Trophoblast cell (in vitro differentiated cells and primary cell): ENCODE data around the gene LRRC46.

ENCODE experiments used
- DNase-seq, 2 donors: peaks; one replicate each; pipeline ENCODE4 v3.0.0-alpha.2; 2016
- H2AFZ ChIP-seq: 2 replicates; pipeline ENCODE4 v1.6.1; 2013; ENCODE audit warnings: low read length, moderate library complexity, mild to moderate bottlenecking; ENCODE audit not compliant: insufficient read depth, poor library complexity
- H2AK5ac ChIP-seq: 2 replicates; pipeline ENCODE4 v1.6.1; 2013; ENCODE audit warnings: mild to moderate bottlenecking, low read length
- H2BK120ac ChIP-seq: 2 replicates; pipeline ENCODE4 v1.6.1; 2013; ENCODE audit warnings: low read length, mild to moderate bottlenecking, moderate library complexity; ENCODE audit not compliant: insufficient read depth, poor library complexity
- H2BK12ac ChIP-seq: 2 replicates; pipeline ENCODE4 v1.6.1; 2013; ENCODE audit warnings: mild to moderate bottlenecking, low read length, moderate library complexity
- H2BK5ac ChIP-seq: 2 replicates; pipeline ENCODE4 v1.6.1; 2013; ENCODE audit warnings: low read length, low read depth, moderate library complexity, mild to moderate bottlenecking; ENCODE audit not compliant: poor library complexity
- H3K14ac ChIP-seq: 2 replicates; pipeline ENCODE4 v1.6.1; 2013; ENCODE audit warnings: mild to moderate bottlenecking, low read length
- H3K18ac ChIP-seq: 2 replicates; pipeline ENCODE4 v1.6.1; 2013; ENCODE audit warnings: mild to moderate bottlenecking, low read length
- H3K23ac ChIP-seq: 2 replicates; pipeline ENCODE4 v1.6.1; 2013; ENCODE audit warnings: low read length
- H3K27ac ChIP-seq: 2 replicates; pipeline ENCODE4 v1.5.1; 2013; ENCODE audit warnings: low read depth, mild to moderate bottlenecking, inconsistent platforms, low read length, moderate library complexity
- H3K27me3 ChIP-seq: 2 replicates; pipeline ENCODE4 v1.6.1; 2013; ENCODE audit warnings: inconsistent platforms, mild to moderate bottlenecking, low read length, moderate library complexity; ENCODE audit not compliant: insufficient read depth
- H3K36me3 ChIP-seq, 2 experiments: 1 replicate in 1 of 2; 2 replicates in 1 of 2; pipeline ENCODE4 v1.6.1; 2013; ENCODE audit warnings: low read length in 2 of 2, mild to moderate bottlenecking in 2 of 2, moderate library complexity in 1 of 2; ENCODE audit not compliant: insufficient read depth in 2 of 2, control insufficient read depth in 1 of 2
- H3K4ac ChIP-seq: 2 replicates; pipeline ENCODE4 v1.6.1; 2013; ENCODE audit warnings: low read depth, mild to moderate bottlenecking, low read length, moderate library complexity
- H3K4me1 ChIP-seq, 2 experiments: 1 replicate in 1 of 2; 2 replicates in 1 of 2; pipeline ENCODE4 v1.6.1; 2013; ENCODE audit warnings: low read length in 2 of 2, mild to moderate bottlenecking in 2 of 2, moderate library complexity in 1 of 2; ENCODE audit not compliant: insufficient read depth in 2 of 2, control insufficient read depth in 1 of 2
- H3K4me2 ChIP-seq: 2 replicates; pipeline ENCODE4 v1.6.1; 2013; ENCODE audit warnings: inconsistent platforms, mild to moderate bottlenecking, low read length, moderate library complexity
- H3K4me3 ChIP-seq: 2 replicates; pipeline ENCODE4 v1.5.1; 2013; ENCODE audit warnings: mild to moderate bottlenecking, low read depth, low read length, inconsistent platforms
- H3K79me1 ChIP-seq: one replicate; pipeline ENCODE4 v1.6.1; 2013; ENCODE audit warnings: low read length
- H3K79me2 ChIP-seq: 2 replicates; pipeline ENCODE4 v1.6.1; 2013; ENCODE audit warnings: low read length, mild to moderate bottlenecking; ENCODE audit not compliant: control insufficient read depth, insufficient read depth, poor library complexity
- H3K9ac ChIP-seq: 2 replicates; pipeline ENCODE4 v1.6.1; 2013; ENCODE audit warnings: mild to moderate bottlenecking, low read length
- H3K9me3 ChIP-seq: 2 replicates; pipeline ENCODE4 v1.6.1; 2013; ENCODE audit warnings: low read depth, mild to moderate bottlenecking, control low read depth, inconsistent platforms, low read length; ENCODE audit not compliant: insufficient read depth
- H4K12ac ChIP-seq: 2 replicates; pipeline ENCODE4 v1.6.1; 2013; ENCODE audit warnings: low read depth, mild to moderate bottlenecking, low read length, moderate library complexity
- H4K8ac ChIP-seq: 2 replicates; pipeline ENCODE4 v1.6.1; 2013; ENCODE audit warnings: low read depth, mild to moderate bottlenecking, low read length, moderate library complexity
- H4K91ac ChIP-seq: one replicate; pipeline ENCODE4 v1.6.1; 2013; ENCODE audit warnings: low read depth, mild to moderate bottlenecking, low read length, moderate library complexity
- WGBS: extraction: QIAGEN DNeasy Blood & Tissue Kit; methylation state at CpG from one replicate; pipeline ENCODE4 v1.1.7; 2013; ENCODE audit warnings: missing lambda C conversion rate; ENCODE audit not compliant: insufficient read length, insufficient coverage; ENCODE audit errors: extremely low coverage; 5-methylcytosine and 5-hydroxymethylcytosine counted together

Gene LRRC46

GRCh38 chr17:47848198-47848513 lies 16.7 kb downstream of the LRRC46 start:
- Histone ChIP-seq H4K8ac (peak overlapping the region; percentile 8), H4K12ac (no peak overlapping the region), H3K36me3 (peaks cover 9 to 19% of the 10 kb centered on the region in 2 experiments), H3K4me2 (peak overlapping the region; percentile 39), H3K18ac (peak overlapping the region; percentile 15), H3K27me3 (peaks cover 10% of the 10 kb centered on the region), H3K4me1 (peaks cover 31 to 38% of the 10 kb centered on the region in 2 experiments), H3K9me3 (no peaks in the 10 kb centered on the region), H2BK120ac (no peak overlapping the region), H2BK12ac (no peak overlapping the region), H3K14ac (peak overlapping the region; percentile 12), H3K4me3 (peak overlapping the region; percentile 20), H3K23ac (no peak overlapping the region), H2AFZ (no peak overlapping the region), H3K27ac (peak overlapping the region; percentile 37), H3K79me1 (peaks cover 29% of the 10 kb centered on the region), H4K91ac (no peak overlapping the region), H3K9ac (no peak overlapping the region), H2AK5ac (no peak overlapping the region), H2BK5ac (no peak overlapping the region), H3K79me2 (peaks cover 17% of the 10 kb centered on the region), H3K4ac (peak overlapping the region; percentile 21)
- DNase-seq = no peak
- WGBS = no CpG with 5 or more reads among the region's 23 CpGs

DNA sequence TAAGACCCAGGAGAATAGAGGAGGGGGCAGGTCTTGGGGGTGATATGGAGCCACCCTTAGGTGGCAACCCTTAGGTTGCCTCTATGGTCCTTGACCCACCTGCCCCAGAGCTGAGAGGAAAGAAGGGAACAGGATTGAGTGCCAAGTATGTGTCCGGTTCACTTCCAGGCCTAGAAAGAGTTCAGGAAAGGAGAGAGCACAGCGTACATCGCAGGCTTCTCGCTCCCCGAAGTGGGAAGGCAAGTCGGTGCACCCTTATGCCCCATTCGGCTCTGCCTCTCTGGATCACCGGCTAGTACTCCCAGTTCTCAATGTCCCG lies 18.9 kb downstream of the LRRC46 start:
- peak overlapping the region; percentile 57 for H3K4ac ChIP-seq
- H3K4me2 ChIP-seq = peak overlapping the region; percentile 82
- peak overlapping the region; percentile 89 for H3K18ac ChIP-seq
- H2BK12ac ChIP-seq = peak overlapping the region; percentile 72
- no peaks in the 10 kb centered on the region for H3K9me3 ChIP-seq
- H4K12ac ChIP-seq = no peak overlapping the region
- peaks cover 17% of the 10 kb centered on the region for H3K79me2 ChIP-seq
- no peak overlapping the region for H3K23ac ChIP-seq
- peak overlapping the region; percentile 56 for H4K91ac ChIP-seq
- peak overlapping the region; percentile 57 for H3K27ac ChIP-seq
- no peak for DNase-seq
- H2AK5ac ChIP-seq = no peak overlapping the region
- peak overlapping the region; percentile 75 for H3K9ac ChIP-seq
- H2BK120ac ChIP-seq = peak overlapping the region; percentile 48
- no CpG with 5 or more reads among the region's 9 CpGs for WGBS
- H3K4me1 ChIP-seq = peaks cover 22 to 34% of the 10 kb centered on the region in 2 experiments
- peaks cover 13% of the 10 kb centered on the region for H3K27me3 ChIP-seq
- peaks cover 9 to 17% of the 10 kb centered on the region in 2 experiments for H3K36me3 ChIP-seq
- H3K14ac ChIP-seq = peak overlapping the region; percentile 86
- H2AFZ ChIP-seq = peak overlapping the region; percentile 53
- peak overlapping the region; percentile 82 for H4K8ac ChIP-seq
- peak overlapping the region; percentile 67 for H3K4me3 ChIP-seq
- H2BK5ac ChIP-seq = peak overlapping the region; percentile 85
- H3K79me1 ChIP-seq = peaks cover 26% of the 10 kb centered on the region

DNA sequence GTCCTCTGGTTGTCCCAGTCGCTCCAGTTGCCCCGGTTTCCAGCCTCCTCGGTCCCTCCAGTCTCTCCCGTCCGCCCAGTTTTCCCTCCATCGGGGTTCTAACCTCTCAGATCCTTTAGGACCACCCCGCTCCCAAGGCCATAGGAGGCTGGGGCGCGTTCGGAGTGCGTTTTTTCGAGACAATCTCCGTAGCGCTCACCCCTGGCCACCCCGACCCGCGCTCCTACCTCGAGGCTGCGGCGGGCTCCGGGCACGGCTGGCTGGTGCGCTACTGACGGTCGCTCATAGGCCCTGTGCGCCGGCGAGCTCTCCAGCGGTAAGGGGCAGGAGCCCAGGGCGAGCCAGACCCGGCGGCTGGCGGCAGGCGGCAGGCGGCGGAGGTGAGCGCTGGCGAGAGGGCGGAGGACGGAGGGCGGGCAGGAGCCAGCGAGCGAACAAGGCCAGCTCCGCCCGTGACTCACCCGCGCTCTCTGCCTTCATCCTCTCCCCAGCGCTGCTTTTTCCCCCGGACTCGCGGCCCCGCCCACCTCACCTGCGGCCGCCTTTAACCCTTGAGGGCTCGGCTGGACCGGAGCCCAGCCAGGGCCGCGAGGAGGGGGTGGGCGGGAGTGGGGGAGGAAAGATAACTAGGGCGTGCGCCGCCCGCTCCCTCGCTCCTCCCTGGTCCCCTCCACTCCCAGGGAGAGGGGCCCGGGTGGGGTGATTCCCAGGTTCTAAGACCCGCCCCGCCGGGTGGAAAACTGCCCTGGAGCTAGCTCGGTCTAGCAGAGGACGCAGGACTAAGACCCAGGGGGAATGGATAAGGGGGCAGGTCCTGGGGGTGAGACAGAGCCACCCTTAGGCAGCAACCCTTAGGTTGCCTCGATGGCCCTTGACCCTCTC lies 19.5 kb downstream of the LRRC46 start, which contains the start of gene SP6:
TSS of gene SP6 (minus strand) at position 472 of the 882 bp plus-strand sequence. CDS start 2,734 bp downstream, outside the sequence.
- H2AK5ac ChIP-seq = peak within 1 kb of the TSS; percentile 4
- no peaks in the 10 kb centered on the region for H3K9me3 ChIP-seq
- peak within 1 kb of the TSS; percentile 86 for H3K14ac ChIP-seq
- peak within 1 kb of the TSS; percentile 82 for H4K8ac ChIP-seq
- H3K9ac ChIP-seq = peak within 1 kb of the TSS; percentile 75
- peaks cover 9 to 16% of the 10 kb centered on the region in 2 experiments for H3K36me3 ChIP-seq
- peak within 1 kb of the TSS; percentile 45 for H4K12ac ChIP-seq
- peak within 1 kb of the TSS; percentile 72 for H2BK12ac ChIP-seq
- H3K79me2 ChIP-seq = peaks cover 17% of the 10 kb centered on the region
- peak within 1 kb of the TSS; percentile 82 for H3K4me2 ChIP-seq
- H3K4me3 ChIP-seq = peak within 1 kb of the TSS; percentile 67
- H3K4ac ChIP-seq = peak within 1 kb of the TSS; percentile 57
- H3K79me1 ChIP-seq = peaks cover 26% of the 10 kb centered on the region
- H3K4me1 ChIP-seq = peaks cover 27 to 38% of the 10 kb centered on the region in 2 experiments
- peak within 1 kb of the TSS; percentile 85 for H2BK5ac ChIP-seq
- peak; percentile 89 to 90 for DNase-seq
- no peak within 1 kb of the TSS for H3K23ac ChIP-seq
- peak within 1 kb of the TSS; percentile 57 for H3K27ac ChIP-seq
- peak within 1 kb of the TSS; percentile 53 for H2AFZ ChIP-seq
- peaks cover 13% of the 10 kb centered on the region for H3K27me3 ChIP-seq
- peak within 1 kb of the TSS; percentile 89 for H3K18ac ChIP-seq
- peak within 1 kb of the TSS; percentile 59 for H4K91ac ChIP-seq
- peak within 1 kb of the TSS; percentile 76 for H2BK120ac ChIP-seq
- WGBS = no CpG with 5 or more reads among the region's 71 CpGs

- H2AK5ac ChIP-seq = no peak overlapping the region
- peaks cover 13% of the 10 kb centered on the region for H3K27me3 ChIP-seq
- H3K9ac ChIP-seq = no peak overlapping the region
- H3K14ac ChIP-seq = peak overlapping the region; percentile 15
- peak overlapping the region; percentile 32 for H2BK5ac ChIP-seq
- peak overlapping the region; percentile 58 for H3K18ac ChIP-seq
- peak overlapping the region; percentile 24 for H4K8ac ChIP-seq
- peak overlapping the region; percentile 21 for H2BK12ac ChIP-seq
- H2BK120ac ChIP-seq = peak overlapping the region; percentile 76
- peak overlapping the region; percentile 59 for H4K91ac ChIP-seq
- no CpG with 5 or more reads among the region's 11 CpGs for WGBS
- H2AFZ ChIP-seq = no peak overlapping the region
- peaks cover 17% of the 10 kb centered on the region for H3K79me2 ChIP-seq
- H3K4ac ChIP-seq = no peak overlapping the region
- H3K9me3 ChIP-seq = no peaks in the 10 kb centered on the region
- no peak overlapping the region for H3K23ac ChIP-seq
- H3K4me1 ChIP-seq = peaks cover 27 to 38% of the 10 kb centered on the region in 2 experiments
- peak overlapping the region; percentile 6 for H4K12ac ChIP-seq
- peaks cover 9 to 13% of the 10 kb centered on the region in 2 experiments for H3K36me3 ChIP-seq
- peaks cover 24% of the 10 kb centered on the region for H3K79me1 ChIP-seq
- H3K27ac ChIP-seq = no peak overlapping the region
- DNase-seq = no peak
- H3K4me2 ChIP-seq = peak overlapping the region; percentile 1
- H3K4me3 ChIP-seq = no peak overlapping the region
Observed at GRCh38 chr17:47851764-47852112, 20.3 kb downstream of the LRRC46 start.
